ENCODE measurements around the gene DLG1.

GRCh38 chr3:197027896-197028727 lies 270.3 kb downstream of the DLG1 start:
- TF ChIP-seq, protein P1, sequence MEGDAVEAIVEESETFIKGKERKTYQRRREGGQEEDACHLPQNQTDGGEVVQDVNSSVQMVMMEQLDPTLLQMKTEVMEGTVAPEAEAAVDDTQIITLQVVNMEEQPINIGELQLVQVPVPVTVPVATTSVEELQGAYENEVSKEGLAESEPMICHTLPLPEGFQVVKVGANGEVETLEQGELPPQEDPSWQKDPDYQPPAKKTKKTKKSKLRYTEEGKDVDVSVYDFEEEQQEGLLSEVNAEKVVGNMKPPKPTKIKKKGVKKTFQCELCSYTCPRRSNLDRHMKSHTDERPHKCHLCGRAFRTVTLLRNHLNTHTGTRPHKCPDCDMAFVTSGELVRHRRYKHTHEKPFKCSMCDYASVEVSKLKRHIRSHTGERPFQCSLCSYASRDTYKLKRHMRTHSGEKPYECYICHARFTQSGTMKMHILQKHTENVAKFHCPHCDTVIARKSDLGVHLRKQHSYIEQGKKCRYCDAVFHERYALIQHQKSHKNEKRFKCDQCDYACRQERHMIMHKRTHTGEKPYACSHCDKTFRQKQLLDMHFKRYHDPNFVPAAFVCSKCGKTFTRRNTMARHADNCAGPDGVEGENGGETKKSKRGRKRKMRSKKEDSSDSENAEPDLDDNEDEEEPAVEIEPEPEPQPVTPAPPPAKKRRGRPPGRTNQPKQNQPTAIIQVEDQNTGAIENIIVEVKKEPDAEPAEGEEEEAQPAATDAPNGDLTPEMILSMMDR (IDR thresholded peaks at IDR 0.05; ENCODE audit: low read length), result no peak
- TF ChIP-seq EZH2phosphoT487 (IDR thresholded peaks at IDR 0.05; ENCODE audit: low read length) (no peak), EZH2 (optimal IDR thresholded peaks at IDR 0.05; ENCODE audit: low read depth, low read length) (no peak)

Measured in MM.1S (cell line).